IMR-90 (cell line): ENCODE results near the gene FGF12. TPM values are rescaled to one million over a fixed set of nuclear protein-coding genes. Genes with fewer than 3 reads are reported as not detected.

Experiments used
- ATAC-seq: fragments of 200-7000 bp; cut with Tn5 transposase; 2 replicates; pipeline ENCODE4 v1.9.1; 2020; ENCODE audit warnings: low read depth, mild to moderate bottlenecking, moderate library complexity
- BruUV-seq: library from RNA; stranded (reverse); fragments of 400-500 nt; replicated peaks from 2 replicates; lab custom pipeline; 2021; lab: Mats Ljungman, UMichigan
- CTCF ChIA-PET: fragments of 300-600 bp; formaldehyde crosslinking; extraction: SDS; loops from one replicate; lab custom pipeline; 2021; ENCODE audit warnings: antibody characterized with exemption; lab: Yijun Ruan, JAX
- POLR2A ChIA-PET: fragments of 300-600 bp; sonication (Branson Sonifier 250); formaldehyde crosslinking; loops from one replicate; lab custom pipeline; 2022; ENCODE audit warnings: antibody characterized with exemption; ENCODE audit not compliant: unreplicated experiment; lab: Charles Lee
- DNase-seq: peaks from one replicate; pipeline ENCODE4 v3.0.0; 2013
- H2AFZ ChIP-seq: replicated peaks from 2 replicates; pipeline ENCODE3; 2013; ENCODE audit warnings: low read length, mild to moderate bottlenecking; ENCODE audit not compliant: poor library complexity
- H2AK5ac ChIP-seq: 2 replicates; pipeline ENCODE4 v1.6.1; 2013; ENCODE audit warnings: low read depth, low read length, inconsistent platforms
- H2AK9ac ChIP-seq: replicated peaks from 2 replicates; pipeline ENCODE3; 2013; ENCODE audit warnings: mild to moderate bottlenecking, low read depth, low read length, moderate library complexity; ENCODE audit not compliant: poor library complexity
- H2BK120ac ChIP-seq: 2 replicates; pipeline ENCODE4 v1.6.1; 2013; ENCODE audit warnings: low read depth, low read length, inconsistent platforms
- H2BK15ac ChIP-seq: 3 replicates; pipeline ENCODE4 v1.6.1; 2013; ENCODE audit warnings: low read depth, low read length, inconsistent platforms
- H2BK20ac ChIP-seq: 2 replicates; pipeline ENCODE4 v1.6.1; 2013; ENCODE audit warnings: low read depth, mild to moderate bottlenecking, inconsistent platforms, low read length, moderate library complexity
- H2BK5ac ChIP-seq: 2 replicates; pipeline ENCODE4 v1.6.1; 2013; ENCODE audit warnings: mild to moderate bottlenecking, low read depth, low read length, inconsistent platforms; ENCODE audit not compliant: poor library complexity, severe bottlenecking
- H3K14ac ChIP-seq: replicated peaks from 2 replicates; pipeline ENCODE4 v1.6.1; 2013; ENCODE audit warnings: low read depth, low read length, inconsistent platforms
- H3K18ac ChIP-seq: 2 replicates; pipeline ENCODE4 v1.6.1; 2013; ENCODE audit warnings: low read depth, low read length, control low read depth
- H3K23ac ChIP-seq: 2 replicates; pipeline ENCODE4 v1.6.1; 2013; ENCODE audit warnings: low read depth, low read length, inconsistent platforms
- H3K27ac ChIP-seq: 2 replicates; pipeline ENCODE4 v1.5.1; 2013; ENCODE audit warnings: mild to moderate bottlenecking, control low read depth, low read length; ENCODE audit not compliant: insufficient read depth
- H3K27me3 ChIP-seq: 2 replicates; pipeline ENCODE4 v1.6.1; 2013; ENCODE audit warnings: low read length; ENCODE audit not compliant: control insufficient read depth, insufficient read depth
- H3K36me3 ChIP-seq: 2 replicates; pipeline ENCODE4 v1.6.1; 2013; ENCODE audit warnings: low read length, mixed read lengths; ENCODE audit not compliant: control insufficient read depth, insufficient read depth
- H3K4ac ChIP-seq: 2 replicates; pipeline ENCODE4 v1.6.1; 2013; ENCODE audit warnings: low read depth, low read length, inconsistent platforms
- H3K4me1 ChIP-seq: 2 replicates; pipeline ENCODE4 v1.6.1; 2013; ENCODE audit warnings: low read length, mixed read lengths; ENCODE audit not compliant: control insufficient read depth, insufficient read depth
- H3K4me2 ChIP-seq: 2 replicates; pipeline ENCODE4 v1.6.1; 2013; ENCODE audit warnings: low read depth, mild to moderate bottlenecking, control low read depth, low read length, moderate library complexity
- H3K4me3 ChIP-seq: 2 replicates; pipeline ENCODE4 v1.5.1; 2013; ENCODE audit warnings: low read depth, mild to moderate bottlenecking, control low read depth, low read length, moderate library complexity; ENCODE audit not compliant: insufficient read depth
- H3K56ac ChIP-seq: 2 replicates; pipeline ENCODE4 v1.6.1; 2013; ENCODE audit warnings: low read length, inconsistent platforms; ENCODE audit not compliant: insufficient read depth; ENCODE audit errors: extremely low read depth
- H3K79me1 ChIP-seq, 2 experiments: 2 replicates each; pipeline ENCODE4 v1.6.1; 2013; ENCODE audit warnings: low read length in 2 of 2, inconsistent platforms in 1 of 2, low read depth in 1 of 2
- H3K9ac ChIP-seq: 2 replicates; pipeline ENCODE4 v1.6.1; 2013; ENCODE audit warnings: low read depth, low read length, control low read depth
- H3K9me1 ChIP-seq: 2 replicates; pipeline ENCODE4 v1.6.1; 2013; ENCODE audit warnings: low read length, inconsistent platforms; ENCODE audit not compliant: insufficient read depth
- H3K9me3 ChIP-seq: 2 replicates; pipeline ENCODE4 v1.6.1; 2013; ENCODE audit warnings: low read length; ENCODE audit not compliant: control insufficient read depth, insufficient read depth
- H4K20me1 ChIP-seq: 2 replicates; pipeline ENCODE4 v1.6.1; 2013; ENCODE audit warnings: low read length, inconsistent platforms; ENCODE audit not compliant: insufficient read depth
- H4K5ac ChIP-seq: 2 replicates; pipeline ENCODE4 v1.6.1; 2013; ENCODE audit warnings: mild to moderate bottlenecking, low read depth, low read length, control low read depth
- H4K8ac ChIP-seq, 2 experiments: 2 replicates each; pipeline ENCODE4 v1.6.1; 2013; ENCODE audit warnings: low read depth in 2 of 2, low read length in 2 of 2, control low read depth in 1 of 2, inconsistent platforms in 1 of 2
- H4K91ac ChIP-seq: 2 replicates; pipeline ENCODE4 v1.6.1; 2013; ENCODE audit warnings: low read depth, low read length, inconsistent platforms; ENCODE audit not compliant: insufficient read depth
- BHLHE40 ChIP-seq: fragments of 150-350 bp; IDR thresholded peaks from 2 replicates; pipeline ENCODE4 v1.6.1; 2016; ENCODE audit warnings: mild to moderate bottlenecking, low read depth, low read length
- CHD1 ChIP-seq: IDR thresholded peaks from 2 replicates; pipeline ENCODE4 v1.6.1; 2012; ENCODE audit warnings: low read depth, low read length, improper control_type of control experiment
- CTCF ChIP-seq: conservative IDR thresholded peaks from 2 replicates; pipeline ENCODE4 v1.5.1; 2012; ENCODE audit warnings: mild to moderate bottlenecking, low read depth, low read length, improper control_type of control experiment
- ELK1 ChIP-seq: fragments of 150-350 bp; IDR thresholded peaks from 2 replicates; pipeline ENCODE4 v1.6.1; 2016; ENCODE audit warnings: low read depth, mild to moderate bottlenecking, low read length, moderate library complexity, borderline replicate concordance
- MAFK ChIP-seq: IDR thresholded peaks from 2 replicates; pipeline ENCODE4 v1.6.1; 2012; ENCODE audit warnings: low read depth, low read length, improper control_type of control experiment
- MAZ ChIP-seq: IDR thresholded peaks from 2 replicates; pipeline ENCODE4 v1.6.1; 2012; ENCODE audit warnings: low read depth, mild to moderate bottlenecking, low read length, improper control_type of control experiment, moderate library complexity, borderline replicate concordance
- NFE2L2 ChIP-seq: fragments of 150-350 bp; IDR thresholded peaks from 2 replicates; pipeline ENCODE4 v1.6.1; 2016; ENCODE audit warnings: low read depth, mild to moderate bottlenecking, low read length
- POLR2A ChIP-seq: IDR thresholded peaks from 2 replicates; pipeline ENCODE4 v1.6.1; 2012; ENCODE audit warnings: mild to moderate bottlenecking, low read depth, low read length
- RCOR1 ChIP-seq: IDR thresholded peaks from 2 replicates; pipeline ENCODE4 v1.6.1; 2012; ENCODE audit warnings: mild to moderate bottlenecking, low read length, improper control_type of control experiment; ENCODE audit not compliant: insufficient replicate concordance
- RFX5 ChIP-seq: IDR thresholded peaks from 2 replicates; pipeline ENCODE4 v1.8.0; 2012; ENCODE audit warnings: low read depth, mild to moderate bottlenecking, low read length, moderate library complexity
- SMC3 ChIP-seq: fragments of 150-350 bp; IDR thresholded peaks from 2 replicates; pipeline ENCODE4 v1.6.1; 2016; ENCODE audit warnings: low read depth, mild to moderate bottlenecking, antibody characterized with exemption, low read length, moderate library complexity
- USF2 ChIP-seq: fragments of 150-350 bp; IDR thresholded peaks from 2 replicates; pipeline ENCODE4 v1.6.1; 2017; ENCODE audit warnings: mild to moderate bottlenecking, antibody characterized with exemption, low read length, low read depth
- dilution Hi-C: fragments of 300-500 bp; cut with HindIII; formaldehyde crosslinking; loops from one replicate; pipeline ENCODE4 v1.14.3; 2018; ENCODE audit warnings: low sequenced_read_pairs; ENCODE audit not compliant: unreplicated experiment
- in situ Hi-C: fragments of 300-500 bp; cut with MboI; formaldehyde crosslinking; loops from 3 replicates; pipeline ENCODE4 v1.14.3; 2019; ENCODE audit warnings: low sequenced_read_pairs, inconsistent platforms, mixed read lengths
- intact Hi-C: fragments of 100-400 bp; cut with micrococcal nuclease; formaldehyde crosslinking; loops from 2 replicates; pipeline ENCODE4 v1.10.0; 2022
- polyA plus RNA-seq, 3 experiments: library from polyadenylated mRNA; depleted of rRNA; stranded (reverse); fragments of >200 nt; gene quantifications; 2 replicates each; pipeline ENCODE4 v1.2.3, GENCODE V29; 2012; ENCODE audit warnings: low replicate concordance in 1 of 3
- total RNA-seq: library from RNA; depleted of rRNA; stranded (reverse); fragments of >200 nt; gene quantifications from 2 replicates; pipeline ENCODE4 v1.2.3, GENCODE V29; 2012

The FGF12 gene
- total and polyA plus RNA-seq, 2 of the 4 experiments (the other 2 are of a cell fraction) = not detected

- Histone ChIP-seq H3K27ac (no peak overlapping the region), H3K23ac (no peak overlapping the region), H3K4ac (no peak overlapping the region), H3K4me1 (no peaks in the 10 kb centered on the region), H3K9ac (no peak overlapping the region), H2BK20ac (no peak overlapping the region), H4K91ac (no peak overlapping the region), H3K4me2 (no peak overlapping the region), H2BK120ac (no peak overlapping the region), H3K9me3 (peaks cover 2% of the 10 kb centered on the region; the same call in 1 of the 2 replicates), H4K5ac (no peak overlapping the region), H2BK5ac (no peak overlapping the region), H2AK9ac (no peak overlapping the region), H3K56ac (no peak overlapping the region), H2AFZ (no peak overlapping the region), H3K18ac (no peak overlapping the region), H4K8ac (no peak overlapping the region), H4K20me1 (no peaks in the 10 kb centered on the region), H3K9me1 (no peaks in the 10 kb centered on the region), H3K14ac (no peak overlapping the region), H3K4me3 (no peak overlapping the region), H2AK5ac (no peak overlapping the region), H3K27me3 (no peaks in the 10 kb centered on the region), H2BK15ac (no peak overlapping the region), H3K79me1 (no peaks in the 10 kb centered on the region), H3K36me3 (no peaks in the 10 kb centered on the region)
- in situ Hi-C loops (no loop called here), intact Hi-C loops (no loop called here), dilution Hi-C loops (no loop called here)
- no TSS peak for BruUV-seq
- ATAC-seq = no peak
- ChIA-PET POLR2A (no interaction called here), CTCF (no interaction called here)
- DNase-seq = no peak
- TF ChIP-seq NFE2L2 (no peak), RFX5 (no peak), CTCF (no peak), ELK1 (no peak), BHLHE40 (no peak), MAFK (no peak), MAZ (no peak), SMC3 (no peak), POLR2A (no peak), USF2 (no peak), RCOR1 (no peak), CHD1 (no peak)
Observed at GRCh38 chr3:192715126-192715525, 12.2 kb downstream of the FGF12 start.
